ENCODE measurements around the gene RTL1. TPM values are rescaled to one million over a fixed set of nuclear protein-coding genes. Genes with fewer than 3 reads are reported as not detected.

Gene RTL1
- total RNA-seq, 4 donors from 2014 or later = not detected

DNA sequence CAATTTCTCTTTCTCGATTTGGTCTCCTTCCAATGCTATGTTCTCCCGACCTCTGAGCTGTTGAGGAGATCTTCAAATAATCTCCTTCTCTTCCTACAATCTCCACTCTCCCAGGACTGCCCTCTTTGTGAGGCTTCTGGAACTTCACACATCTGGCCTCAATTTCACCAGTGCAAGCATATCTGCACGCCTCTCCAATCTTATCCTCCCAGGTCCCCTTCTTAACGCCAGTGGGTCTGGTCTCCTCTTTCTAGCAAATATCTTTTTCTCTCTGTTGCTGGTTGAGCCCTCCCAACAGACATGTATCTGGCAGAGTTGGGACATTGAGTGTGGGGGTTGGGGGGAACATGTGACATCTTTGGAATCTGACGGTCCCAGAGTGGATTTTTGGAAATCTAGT is 17.9 kb downstream of the RTL1 start:
- Histone ChIP-seq H3K27ac (replicated peaks in 1 of 4) (no peak overlapping the region), H3K4me1 (peaks cover 0 to 4% (median 2%) of the 10 kb centered on the region in 4 donors), H3K4me3 (no peak overlapping the region), H3K27me3 (no peaks in the 10 kb centered on the region), H3K9me3 (no peaks in the 10 kb centered on the region), H3K36me3 (no peaks in the 10 kb centered on the region)
- TF ChIP-seq POLR2AphosphoS5 (IDR thresholded peaks at IDR 0.05) (no peak), POLR2A (IDR thresholded peaks at IDR 0.05; ENCODE audit: low read depth) (no peak), EP300 (IDR thresholded peaks at IDR 0.05) (no peak)
- TF ChIP-seq, protein P1, sequence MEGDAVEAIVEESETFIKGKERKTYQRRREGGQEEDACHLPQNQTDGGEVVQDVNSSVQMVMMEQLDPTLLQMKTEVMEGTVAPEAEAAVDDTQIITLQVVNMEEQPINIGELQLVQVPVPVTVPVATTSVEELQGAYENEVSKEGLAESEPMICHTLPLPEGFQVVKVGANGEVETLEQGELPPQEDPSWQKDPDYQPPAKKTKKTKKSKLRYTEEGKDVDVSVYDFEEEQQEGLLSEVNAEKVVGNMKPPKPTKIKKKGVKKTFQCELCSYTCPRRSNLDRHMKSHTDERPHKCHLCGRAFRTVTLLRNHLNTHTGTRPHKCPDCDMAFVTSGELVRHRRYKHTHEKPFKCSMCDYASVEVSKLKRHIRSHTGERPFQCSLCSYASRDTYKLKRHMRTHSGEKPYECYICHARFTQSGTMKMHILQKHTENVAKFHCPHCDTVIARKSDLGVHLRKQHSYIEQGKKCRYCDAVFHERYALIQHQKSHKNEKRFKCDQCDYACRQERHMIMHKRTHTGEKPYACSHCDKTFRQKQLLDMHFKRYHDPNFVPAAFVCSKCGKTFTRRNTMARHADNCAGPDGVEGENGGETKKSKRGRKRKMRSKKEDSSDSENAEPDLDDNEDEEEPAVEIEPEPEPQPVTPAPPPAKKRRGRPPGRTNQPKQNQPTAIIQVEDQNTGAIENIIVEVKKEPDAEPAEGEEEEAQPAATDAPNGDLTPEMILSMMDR (IDR thresholded peaks at IDR 0.05) = no peak
- intact Hi-C loops (cut with DNase I) = no loop called here
- no peak for DNase-seq (ENCODE audit: extremely low spot score)
- 64% methylated on average over 5 of the region's 5 CpGs for WGBS

DNA sequence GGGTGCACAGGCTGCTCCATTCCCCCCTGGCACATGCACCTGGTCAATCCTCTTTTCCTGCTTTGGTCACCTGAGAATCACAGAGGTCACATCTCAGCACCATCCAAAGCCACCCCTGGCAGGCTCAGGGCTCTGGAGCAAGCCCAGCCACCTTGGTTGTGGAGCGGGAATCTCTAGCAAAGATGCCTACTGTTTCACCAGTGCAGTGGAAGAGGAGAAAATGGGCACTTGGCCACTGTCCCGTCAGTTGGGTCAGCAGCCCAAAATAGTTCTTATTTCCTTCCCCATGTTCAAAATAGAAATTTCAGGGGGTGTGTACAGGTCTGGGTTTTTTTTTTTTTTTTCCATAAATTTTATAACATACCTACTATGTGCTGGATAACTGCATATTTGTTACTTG is 18.3 kb downstream of the RTL1 start:
- intact Hi-C loops (cut with DNase I) = no loop called here
- H3K4me3 ChIP-seq = no peak overlapping the region

DNA sequence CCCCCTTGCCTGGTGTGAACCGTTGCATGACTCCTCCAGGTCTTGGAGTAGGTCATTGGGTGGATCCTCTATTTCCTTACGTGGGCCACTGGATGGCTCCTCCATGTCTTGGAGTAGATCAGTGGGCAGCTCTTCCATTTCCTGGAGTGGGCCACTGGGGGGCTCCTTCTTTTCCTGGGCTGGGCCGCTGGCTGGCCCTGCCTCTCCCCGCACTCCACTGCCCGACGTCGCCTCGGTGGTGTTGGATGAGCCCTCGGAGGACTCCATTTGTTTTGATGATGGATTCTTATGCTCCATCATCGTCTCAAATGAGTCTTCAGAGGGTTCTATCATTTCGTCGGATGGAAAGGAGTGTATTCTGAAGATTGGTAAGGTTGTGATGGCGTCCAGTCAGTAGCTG is 19.1 kb downstream of the RTL1 start:
- intact Hi-C loops (cut with DNase I) = no loop called here
- DNase-seq (ENCODE audit: extremely low spot score) = no peak
- Histone ChIP-seq H3K4me3 (no peak overlapping the region), H3K27ac (replicated peaks in 1 of 4) (no peak overlapping the region), H3K36me3 (no peaks in the 10 kb centered on the region), H3K9me3 (no peaks in the 10 kb centered on the region), H3K4me1 (peaks cover 0 to 4% (median 2%) of the 10 kb centered on the region in 4 donors), H3K27me3 (peaks cover 0 to 3% (median 0%) of the 10 kb centered on the region in 4 donors)
- 92% methylated on average over 11 of the region's 13 CpGs for WGBS
- TF ChIP-seq EP300 (IDR thresholded peaks at IDR 0.05) (no peak), POLR2A (IDR thresholded peaks at IDR 0.05; ENCODE audit: low read depth) (no peak), POLR2AphosphoS5 (IDR thresholded peaks at IDR 0.05) (no peak)
- TF ChIP-seq, protein P1 (IDR thresholded peaks at IDR 0.05) = no peak

More for the DNA sequence above, 18.3 kb downstream of the RTL1 start:
- peaks cover 0 to 4% (median 2%) of the 10 kb centered on the region in 4 donors for H3K4me1 ChIP-seq
- WGBS = 62% methylated on average over 2 of the region's 2 CpGs
- no peak for DNase-seq (ENCODE audit: extremely low spot score)
- H3K36me3 ChIP-seq = no peaks in the 10 kb centered on the region
- TF ChIP-seq POLR2AphosphoS5 (IDR thresholded peaks at IDR 0.05) (no peak), EP300 (IDR thresholded peaks at IDR 0.05) (no peak)
- H3K9me3 ChIP-seq = no peaks in the 10 kb centered on the region
- no peaks in the 10 kb centered on the region for H3K27me3 ChIP-seq
- H3K27ac ChIP-seq (replicated peaks in 1 of 4) = no peak overlapping the region

DNA sequence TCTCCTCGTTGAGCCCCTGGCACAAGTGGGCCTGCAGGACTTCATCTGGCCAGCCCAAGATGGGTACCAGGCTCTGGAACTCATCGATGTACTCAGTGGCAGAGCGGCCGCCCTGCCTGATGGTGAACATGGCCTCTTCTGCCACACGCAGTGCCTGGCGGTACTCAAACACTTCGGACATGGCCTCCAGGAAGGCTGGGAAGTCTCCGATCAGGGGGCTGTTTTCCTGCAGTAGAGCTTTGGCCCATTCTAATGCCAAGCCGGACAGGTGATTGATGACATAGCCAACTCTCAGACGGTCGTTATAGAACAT is 19.8 kb downstream of the RTL1 start:
- TF ChIP-seq, protein P1 (IDR thresholded peaks at IDR 0.05) = no peak
- TF ChIP-seq POLR2A (IDR thresholded peaks at IDR 0.05; ENCODE audit: low read depth) (no peak), EP300 (IDR thresholded peaks at IDR 0.05) (no peak)
- H3K4me1 ChIP-seq = peaks cover 0 to 4% (median 2%) of the 10 kb centered on the region in 4 donors
- DNase-seq (ENCODE audit: extremely low spot score) = no peak
- WGBS = 94% methylated on average over 11 of the region's 11 CpGs
- H3K4me3 ChIP-seq = no peak overlapping the region
- H3K27ac ChIP-seq (replicated peaks in 1 of 4) = no peak overlapping the region
- no peaks in the 10 kb centered on the region for H3K36me3 ChIP-seq
- H3K27me3 ChIP-seq = peaks cover 0 to 11% (median 0%) of the 10 kb centered on the region in 4 donors
- intact Hi-C loops (cut with DNase I) = no loop called here
- no peaks in the 10 kb centered on the region for H3K9me3 ChIP-seq

DNA sequence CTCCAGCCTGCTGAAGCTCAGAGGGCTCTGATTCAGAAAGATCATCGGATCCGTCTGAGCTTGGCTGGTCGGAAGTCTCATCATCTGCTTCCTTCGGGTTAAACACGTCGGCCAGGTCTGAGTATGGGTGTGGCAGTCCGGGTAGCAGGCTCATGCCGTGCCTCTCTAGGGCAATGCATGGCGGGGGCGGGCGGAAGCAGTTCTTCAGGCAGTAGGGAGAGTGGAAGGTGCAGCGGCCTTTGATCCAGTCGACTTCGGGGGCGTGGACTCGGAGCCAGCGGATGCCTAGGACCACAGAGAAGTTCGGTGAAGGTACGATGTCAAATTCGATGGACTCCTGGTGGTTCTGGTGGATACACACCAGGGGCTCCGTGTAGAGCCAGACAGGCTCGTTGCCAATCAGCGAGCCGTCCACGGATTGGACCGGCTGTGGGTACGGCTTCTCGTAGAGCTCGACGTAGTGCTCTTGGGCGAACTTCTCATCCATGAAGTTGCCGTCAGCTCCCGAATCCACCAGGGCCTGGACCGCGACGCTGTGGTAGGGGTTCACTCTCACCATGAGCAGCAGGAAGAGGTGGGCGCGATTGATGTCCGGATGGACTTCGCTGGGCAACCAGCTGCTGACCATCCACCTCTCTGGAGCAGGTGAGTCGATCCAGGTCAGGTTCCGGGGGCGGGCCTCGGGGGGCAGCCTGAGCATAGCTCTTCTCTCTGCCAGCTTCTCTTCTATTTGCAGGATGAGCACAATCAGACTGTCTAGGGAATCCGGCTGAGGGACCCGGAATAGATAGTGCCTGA is 20.3 kb downstream of the RTL1 start:
- WGBS = 96% methylated on average over 41 of the region's 46 CpGs
- intact Hi-C loops (cut with DNase I) = no loop called here
- Histone ChIP-seq H3K9me3 (no peaks in the 10 kb centered on the region), H3K4me1 (peaks cover 0 to 4% (median 2%) of the 10 kb centered on the region in 4 donors), H3K27ac (replicated peaks in 1 of 4) (no peak overlapping the region), H3K36me3 (no peaks in the 10 kb centered on the region), H3K4me3 (no peak overlapping the region), H3K27me3 (peaks cover 0 to 16% (median 0%) of the 10 kb centered on the region in 4 donors)
- TF ChIP-seq, protein P1 (IDR thresholded peaks at IDR 0.05) = no peak
- no peak for TF ChIP-seq POLR2AphosphoS5 (IDR thresholded peaks at IDR 0.05)
- TF ChIP-seq POLR2A (IDR thresholded peaks at IDR 0.05; ENCODE audit: low read depth) = no peak
- no peak for TF ChIP-seq EP300 (IDR thresholded peaks at IDR 0.05)
- no peak for DNase-seq (ENCODE audit: extremely low spot score)

Data from esophagus muscularis mucosa (tissue), 4 donors.